Kidney epithelial cell (primary cell): Measurements from ENCODE around the gene NAP1L5. TPM values are rescaled to one million over a fixed set of nuclear protein-coding genes. Genes with fewer than 3 reads are reported as not detected.

Experiments
- DNase-seq: peaks from one replicate; pipeline ENCODE4 v3.0.0-alpha.2; 2010; ENCODE audit warnings: low read depth
- H3K27me3 ChIP-seq: 2 replicates; pipeline ENCODE4 v1.6.0; 2011; ENCODE audit warnings: low read length; ENCODE audit not compliant: control insufficient read depth, insufficient read depth
- H3K36me3 ChIP-seq: 2 replicates; pipeline ENCODE4 v1.5.1; 2011; ENCODE audit warnings: low read length; ENCODE audit not compliant: control insufficient read depth, insufficient read depth
- H3K4me3 ChIP-seq: 2 replicates; pipeline ENCODE4 v1.5.1; 2011; ENCODE audit warnings: low read depth, mild to moderate bottlenecking, control low read depth, low read length
- total RNA-seq: library from RNA; depleted of rRNA; stranded (reverse); fragments of >200 nt; gene quantifications from 2 replicates; pipeline ENCODE4 v1.2.3, GENCODE V29; 2015
- TF ChIP-seq, protein P1 (sequence below): IDR thresholded peaks from 2 replicates; pipeline ENCODE4 v1.5.1; 2011; ENCODE audit warnings: mild to moderate bottlenecking, moderate library complexity, low read length, control low read depth, inconsistent platforms; ENCODE audit not compliant: insufficient read depth, poor library complexity, severe bottlenecking

Gene NAP1L5
- total RNA-seq, 1 donor from 2014 or later: 0.96 TPM

DNA sequence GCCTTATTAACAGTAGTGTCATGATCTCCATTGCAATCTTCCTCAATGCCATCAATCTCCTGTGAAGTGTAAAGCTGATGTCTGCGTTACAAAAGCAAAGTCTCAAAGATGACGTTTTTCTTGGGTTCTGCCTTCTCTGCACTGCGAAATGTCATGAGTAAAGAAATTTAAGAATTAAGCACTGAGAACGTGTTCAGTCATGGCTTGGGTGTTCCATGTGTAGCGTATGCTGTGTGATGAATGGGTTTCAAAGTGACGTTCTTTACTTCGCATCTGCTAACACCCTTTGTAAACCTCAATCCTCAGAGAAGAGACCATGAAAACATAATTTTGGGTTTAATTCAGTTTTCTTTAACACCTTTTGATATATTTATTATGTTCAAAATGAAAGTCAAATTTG, 999 bp downstream of the NAP1L5 start:
- Histone ChIP-seq H3K36me3 (no peaks in the 10 kb centered on the region), H3K4me3 (no peak overlapping the region), H3K27me3 (no peaks in the 10 kb centered on the region)
- TF ChIP-seq, protein P1, sequence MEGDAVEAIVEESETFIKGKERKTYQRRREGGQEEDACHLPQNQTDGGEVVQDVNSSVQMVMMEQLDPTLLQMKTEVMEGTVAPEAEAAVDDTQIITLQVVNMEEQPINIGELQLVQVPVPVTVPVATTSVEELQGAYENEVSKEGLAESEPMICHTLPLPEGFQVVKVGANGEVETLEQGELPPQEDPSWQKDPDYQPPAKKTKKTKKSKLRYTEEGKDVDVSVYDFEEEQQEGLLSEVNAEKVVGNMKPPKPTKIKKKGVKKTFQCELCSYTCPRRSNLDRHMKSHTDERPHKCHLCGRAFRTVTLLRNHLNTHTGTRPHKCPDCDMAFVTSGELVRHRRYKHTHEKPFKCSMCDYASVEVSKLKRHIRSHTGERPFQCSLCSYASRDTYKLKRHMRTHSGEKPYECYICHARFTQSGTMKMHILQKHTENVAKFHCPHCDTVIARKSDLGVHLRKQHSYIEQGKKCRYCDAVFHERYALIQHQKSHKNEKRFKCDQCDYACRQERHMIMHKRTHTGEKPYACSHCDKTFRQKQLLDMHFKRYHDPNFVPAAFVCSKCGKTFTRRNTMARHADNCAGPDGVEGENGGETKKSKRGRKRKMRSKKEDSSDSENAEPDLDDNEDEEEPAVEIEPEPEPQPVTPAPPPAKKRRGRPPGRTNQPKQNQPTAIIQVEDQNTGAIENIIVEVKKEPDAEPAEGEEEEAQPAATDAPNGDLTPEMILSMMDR: no peak
- DNase-seq: no peak

DNA sequence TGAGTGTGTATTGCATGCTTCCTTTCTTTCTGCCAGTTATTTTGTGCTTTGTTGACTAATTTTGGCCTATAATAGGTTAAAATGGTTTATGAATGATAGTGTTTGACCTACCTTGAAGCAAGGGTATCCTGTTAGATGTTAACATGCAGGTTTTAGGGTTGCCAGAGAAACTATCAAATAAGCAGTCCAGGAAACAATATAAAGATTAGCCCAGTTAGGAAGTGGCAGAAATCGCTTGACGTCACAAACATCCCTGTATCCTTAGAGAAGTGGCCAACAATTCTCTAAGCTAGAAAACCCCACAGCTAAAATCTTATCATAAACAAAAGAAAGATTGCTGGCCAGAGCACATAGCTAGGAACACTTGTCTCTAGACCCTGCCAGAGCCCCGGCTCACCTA, 3.8 kb downstream of the NAP1L5 start:
- Histone ChIP-seq H3K36me3 (no peaks in the 10 kb centered on the region), H3K4me3 (no peak overlapping the region), H3K27me3 (no peaks in the 10 kb centered on the region)
- TF ChIP-seq, protein P1: no peak
- DNase-seq: no peak

DNA sequence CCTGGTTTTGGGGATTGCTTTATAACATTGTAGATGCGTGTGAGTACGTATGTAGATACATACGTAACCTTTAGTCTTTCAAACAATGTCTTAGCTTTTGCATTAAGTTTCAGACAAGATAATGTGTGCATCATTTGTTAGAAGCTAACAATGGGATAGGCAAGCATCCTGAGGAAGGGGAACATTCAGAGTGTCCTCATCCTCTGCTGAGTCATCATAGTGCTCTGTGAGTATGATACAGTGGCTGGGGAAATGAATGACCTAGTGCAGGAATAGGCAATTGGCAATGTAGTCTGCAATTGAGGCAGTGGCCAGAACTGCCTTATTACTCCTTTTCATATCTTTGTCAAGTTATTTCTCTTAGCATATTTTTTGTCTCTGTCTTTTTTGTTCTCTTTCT, 7.3 kb downstream of the NAP1L5 start:
- no peak for DNase-seq
- Histone ChIP-seq H3K36me3 (no peaks in the 10 kb centered on the region), H3K4me3 (no peak overlapping the region), H3K27me3 (no peaks in the 10 kb centered on the region)
- TF ChIP-seq, protein P1: no peak

DNA sequence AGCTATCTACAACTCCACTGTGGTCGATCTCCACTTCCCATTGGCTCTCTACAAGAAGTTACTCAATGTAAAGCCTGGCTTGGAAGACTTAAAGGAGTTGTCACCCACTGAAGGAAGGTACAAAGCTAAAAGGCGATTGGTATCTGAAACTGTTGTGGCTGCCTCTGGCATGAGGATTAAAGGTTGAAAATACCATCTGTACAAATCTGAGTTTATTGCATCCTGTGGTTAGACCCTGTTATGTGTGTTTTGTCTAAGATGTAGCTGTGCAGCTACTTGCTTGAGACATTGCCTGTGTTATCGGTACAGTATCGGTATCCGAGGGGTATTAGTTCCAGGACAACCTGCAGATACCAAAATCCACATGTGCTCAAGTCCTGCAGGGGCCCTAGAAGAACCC, 16.4 kb downstream of the NAP1L5 start:
- TF ChIP-seq, protein P1: no peak
- no peak for DNase-seq
- H3K27me3 ChIP-seq: no peaks in the 10 kb centered on the region
- no peak overlapping the region for H3K4me3 ChIP-seq
- H3K36me3 ChIP-seq: no peaks in the 10 kb centered on the region

DNA sequence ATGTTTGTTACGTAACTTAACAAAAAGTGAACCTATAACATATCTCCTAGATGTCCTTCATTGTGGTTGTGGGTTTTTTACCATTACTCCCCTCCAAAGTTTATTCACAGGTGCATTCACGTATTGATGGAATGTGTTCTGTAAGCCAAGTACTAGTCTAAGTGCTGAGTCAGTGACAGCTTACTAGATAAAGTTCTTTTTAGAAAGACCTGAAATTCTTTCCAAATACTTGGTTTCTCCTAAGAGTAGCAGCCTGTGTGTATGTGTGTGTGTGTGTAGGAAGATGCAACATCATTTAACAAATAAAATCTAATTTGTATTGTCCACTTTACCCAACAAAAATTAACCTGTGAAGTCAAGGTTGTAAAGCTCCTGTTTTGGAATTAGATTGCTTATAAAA, 22.1 kb downstream of the NAP1L5 start:
- no peak for DNase-seq
- Histone ChIP-seq H3K36me3 (no peaks in the 10 kb centered on the region), H3K27me3 (no peaks in the 10 kb centered on the region), H3K4me3 (no peak overlapping the region)
- TF ChIP-seq, protein P1: no peak

DNA sequence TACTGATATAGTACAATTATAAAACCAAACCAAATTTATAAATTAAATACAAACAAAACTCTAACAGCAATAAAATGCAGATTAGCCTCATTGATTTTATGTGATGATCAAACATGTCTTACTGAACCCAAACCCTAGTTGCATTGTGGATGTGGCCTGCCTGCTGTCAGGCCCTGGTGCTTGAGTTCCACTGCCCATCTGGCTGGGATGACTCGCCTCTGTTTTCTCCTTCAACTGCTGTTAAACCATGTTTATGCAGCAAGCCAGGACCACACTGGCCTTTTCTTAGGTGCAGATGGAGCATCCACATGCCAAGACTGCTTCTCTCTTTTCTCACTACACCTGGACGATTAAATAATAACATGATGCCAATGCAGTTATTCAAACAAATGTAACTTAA, 22.6 kb downstream of the NAP1L5 start:
- TF ChIP-seq, protein P1: no peak
- Histone ChIP-seq H3K4me3 (no peak overlapping the region), H3K36me3 (no peaks in the 10 kb centered on the region), H3K27me3 (no peaks in the 10 kb centered on the region)
- no peak for DNase-seq
